Left renal pelvis (tissue), 4 donors: ENCODE measurements around the gene RNF227. TPM values are rescaled to one million over a fixed set of nuclear protein-coding genes. Genes with fewer than 3 reads are reported as not detected.
"Not testable (repeated sequence)": the region's sequence is repeated elsewhere in the genome, so short reads cannot be mapped to it uniquely, and the experiment has no call there.

Source experiments
- DNase-seq, 4 donors: peaks; one replicate each; pipeline ENCODE4 v3.0.0-alpha.2; 2013; ENCODE audit warnings: low read depth in 4 of 4, low spot score in 3 of 4
- polyA plus RNA-seq, 4 donors: library from polyadenylated mRNA; unstranded; fragments of 120-200 nt; gene quantifications; one replicate each; pipeline ENCODE4 v1.2.1, GENCODE V29; 2013; ENCODE audit not compliant: insufficient read length in 4 of 4

The RNF227 gene
- polyA plus RNA-seq, 4 donors: 3.9 to 6.4 (median 4.9) TPM

DNA sequence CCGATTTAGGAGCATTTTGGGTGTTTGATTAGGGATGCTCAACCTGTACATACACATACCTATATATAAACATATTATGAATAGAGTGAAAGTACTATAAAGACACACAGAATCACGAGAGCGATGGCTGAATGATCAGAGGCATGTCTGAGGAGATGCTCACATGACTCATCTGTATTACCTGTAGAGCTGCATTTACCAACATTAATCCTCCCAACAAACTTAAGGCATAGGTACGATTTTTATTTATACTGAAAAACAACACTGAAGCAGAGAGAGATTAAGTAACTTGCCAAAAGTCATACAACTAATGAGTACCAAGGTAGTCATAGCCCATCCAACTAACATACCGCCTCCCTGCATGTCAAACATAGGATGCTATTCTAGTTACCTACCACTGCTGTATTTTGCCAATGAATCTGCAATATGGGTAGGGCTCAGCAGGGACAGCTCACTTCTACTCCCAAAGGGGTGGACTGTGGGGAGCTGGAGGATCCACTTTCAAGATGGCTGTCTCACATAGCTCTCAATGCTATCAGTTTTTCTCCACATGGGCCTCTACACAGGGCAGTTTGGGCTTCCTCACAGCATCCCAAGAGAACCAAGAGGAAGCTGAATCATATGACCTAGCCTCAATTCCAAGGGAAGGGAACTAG is 51.0 kb downstream of the RNF227 start:
- DNase-seq: no peak

DNA sequence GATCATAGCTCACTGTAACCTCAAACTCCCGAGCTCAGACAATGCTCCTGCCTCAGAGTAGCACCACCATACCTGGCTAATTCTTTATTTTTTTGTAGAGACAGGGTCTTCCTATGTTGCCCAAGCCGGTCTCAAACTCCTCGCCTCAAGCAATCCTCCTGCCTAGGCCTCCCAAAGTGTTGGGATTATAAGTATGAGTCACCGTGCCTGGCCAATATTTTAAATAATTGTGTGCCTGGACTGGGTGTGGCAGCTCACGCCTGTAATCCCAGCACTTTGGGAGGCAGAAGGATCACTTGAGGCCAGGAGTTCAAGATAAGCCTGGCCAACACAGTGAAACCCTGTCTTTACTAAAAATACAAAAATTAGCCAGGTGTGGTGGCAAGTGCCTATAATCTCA is 51.7 kb downstream of the RNF227 start:
- DNase-seq: not testable (repeated sequence)

Other genes starting within 250 kb of the RNF227 start
- 10 to 100 TPM; 45.1 to 75.9 (median 70.2) TPM for gene TP53, start 228.8 kb downstream of the RNF227 start, polyA plus RNA-seq
- gene WRAP53, start 227.8 kb downstream of the RNF227 start, polyA plus RNA-seq: 10 to 100 TPM in 3 of 4 donors, 1 to 10 TPM in 1; 9.0 to 17.0 (median 12.8) TPM
- gene EFNB3, start 211.1 kb downstream of the RNF227 start, polyA plus RNA-seq: 10 to 100 TPM; 19.8 to 32.6 (median 23.4) TPM
- under 1 TPM; 0.29 to 0.49 (median 0.38) TPM for gene DNAH2, start 198.5 kb downstream of the RNF227 start, polyA plus RNA-seq
- 10 to 100 TPM; 18.4 to 30.7 (median 23.3) TPM for gene KDM6B, start 82.1 kb downstream of the RNF227 start, polyA plus RNA-seq
- 10 to 100 TPM; 13.4 to 26.9 (median 24.7) TPM for gene TMEM88, start 61.2 kb downstream of the RNF227 start, polyA plus RNA-seq
- gene NAA38, start 58.7 kb downstream of the RNF227 start, polyA plus RNA-seq: 100 to 1,000 TPM in 1 of 4 donors, 10 to 100 TPM in 3; 60.5 to 133 (median 65.9) TPM
- 10 to 100 TPM; 10.6 to 28.9 (median 24.4) TPM for gene CYB5D1, start 58.3 kb downstream of the RNF227 start, polyA plus RNA-seq
- gene CHD3, start 27.5 kb downstream of the RNF227 start, polyA plus RNA-seq: 100 to 1,000 TPM; 146 to 213 (median 186) TPM
- gene KCNAB3, start 13.6 kb upstream of the RNF227 start, polyA plus RNA-seq: 10 to 100 TPM in 3 of 4 donors, 1 to 10 TPM in 1; 9.6 to 28.0 (median 15.3) TPM
- gene TRAPPC1, start 15.7 kb upstream of the RNF227 start, polyA plus RNA-seq: 100 to 1,000 TPM in 3 of 4 donors, 10 to 100 TPM in 1; 90.8 to 137 (median 132) TPM
- 10 to 100 TPM; 44.2 to 67.3 (median 54.4) TPM for gene CNTROB, start 15.9 kb upstream of the RNF227 start, polyA plus RNA-seq
- under 1 TPM in 3 of 4 donors, not detected in 1; 0.10 to 0.34 (median 0.18) TPM for gene GUCY2D, start 86.3 kb upstream of the RNF227 start, polyA plus RNA-seq
- 1 to 10 TPM in 1 of 4 donors, under 1 TPM in 2, not detected in 1; 0.72 to 1.8 (median 0.95) TPM for gene ALOX15B, start 122.8 kb upstream of the RNF227 start, polyA plus RNA-seq
- gene ALOX12B, start 171.4 kb upstream of the RNF227 start, polyA plus RNA-seq: 1 to 10 TPM in 1 of 4 donors, under 1 TPM in 2, not detected in 1; 0.54 to 1.1 (median 0.72) TPM
- gene ALOXE3, start 202.2 kb upstream of the RNF227 start, polyA plus RNA-seq: under 1 TPM in 1 of 4 donors, not detected in 3; 0.24 TPM
- gene HES7, start 207.8 kb upstream of the RNF227 start, polyA plus RNA-seq: under 1 TPM in 1 of 4 donors, not detected in 3; 0.10 TPM
- 10 to 100 TPM; 19.6 to 94.0 (median 29.7) TPM for gene PER1, start 236.1 kb upstream of the RNF227 start, polyA plus RNA-seq
- gene VAMP2, start 246.7 kb upstream of the RNF227 start, polyA plus RNA-seq: 100 to 1,000 TPM; 108 to 140 (median 118) TPM